CD4-positive, alpha-beta T cell (primary cell): Measurements from ENCODE around the gene C1QTNF3. TPM values are rescaled to one million over a fixed set of nuclear protein-coding genes. Genes with fewer than 3 reads are reported as not detected.

Experiments
- ATAC-seq: fragments of 200-7000 bp; cut with Tn5 transposase; one replicate; pipeline ENCODE4 v1.10.0; 2022; ENCODE audit warnings: mild to moderate bottlenecking; ENCODE audit not compliant: poor library complexity
- CTCF ChIA-PET: fragments of 350-600 bp; sonication (Branson Sonifier 250); formaldehyde crosslinking; loops from one replicate; lab custom pipeline; 2021; ENCODE audit warnings: antibody characterized with exemption, inconsistent platforms; lab: Charles Lee
- POLR2A ChIA-PET: fragments of 350-600 bp; sonication (Branson Sonifier 250); formaldehyde crosslinking; loops from one replicate; lab custom pipeline; 2021; ENCODE audit warnings: antibody characterized with exemption, inconsistent platforms; lab: Charles Lee
- DNase-seq, 14 experiments: peaks; one replicate each; pipeline ENCODE4 v3.0.0-alpha.2; 2013 to 2020; ENCODE audit warnings: mixed read lengths in 2 of 14
- H3K27ac ChIP-seq, 2 donors: one replicate each; pipeline versions ENCODE4 v1.5.1 to v1.7.0; 2013; ENCODE audit warnings: low read length in 2 of 2, low read depth in 1 of 2, mild to moderate bottlenecking in 1 of 2
- H3K27me3 ChIP-seq, 2 experiments: 1 replicate in 1 of 2; 2 replicates in 1 of 2; pipeline versions ENCODE4 v1.6.1 to v1.7.0; 2013; ENCODE audit warnings: low read length in 2 of 2, control low read depth in 1 of 2, mild to moderate bottlenecking in 1 of 2, moderate library complexity in 1 of 2; ENCODE audit not compliant: insufficient read depth in 2 of 2, control insufficient read depth in 1 of 2
- H3K36me3 ChIP-seq: one replicate; pipeline ENCODE4 v1.6.1; 2013; ENCODE audit warnings: low read length, control low read depth; ENCODE audit not compliant: insufficient read depth
- H3K4me1 ChIP-seq: one replicate; pipeline ENCODE4 v1.6.1; 2013; ENCODE audit warnings: low read length, control low read depth; ENCODE audit not compliant: insufficient read depth
- H3K4me3 ChIP-seq: one replicate; pipeline ENCODE4 v1.5.1; 2013; ENCODE audit warnings: mild to moderate bottlenecking, low read length, moderate library complexity
- H3K9me3 ChIP-seq, 2 experiments: 1 replicate in 1 of 2; 2 replicates in 1 of 2; pipeline versions ENCODE4 v1.6.1 to v1.7.0; 2013; ENCODE audit warnings: low read length in 2 of 2, mild to moderate bottlenecking in 2 of 2, control low read depth in 1 of 2, moderate library complexity in 1 of 2; ENCODE audit not compliant: control insufficient read depth in 1 of 2, insufficient read depth in 1 of 2
- H3K27ac Mint-ChIP-seq: one replicate; pipeline ENCODE4 v1.8.0; 2020; ENCODE audit warnings: mixed read lengths
- H3K27me3 Mint-ChIP-seq: one replicate; pipeline ENCODE4 v1.8.0; 2021; ENCODE audit warnings: mixed read lengths
- H3K36me3 Mint-ChIP-seq: one replicate; pipeline ENCODE4 v1.8.0; 2021; ENCODE audit warnings: low read depth, mixed read lengths
- H3K4me1 Mint-ChIP-seq: one replicate; pipeline ENCODE4 v1.8.0; 2021; ENCODE audit warnings: low read depth, mixed read lengths
- H3K4me3 Mint-ChIP-seq: one replicate; pipeline ENCODE4 v1.8.0; 2020; ENCODE audit warnings: mild to moderate bottlenecking, mixed read lengths
- H3K9me3 Mint-ChIP-seq: one replicate; pipeline ENCODE4 v1.8.0; 2020; ENCODE audit warnings: mixed read lengths
- CTCF ChIP-seq: fragments of 200-600 bp; IDR thresholded peaks from one replicate; pipeline ENCODE4 v1.8.0; 2022; ENCODE audit warnings: antibody characterized with exemption, mild to moderate bottlenecking
- intact Hi-C, 2 experiments: fragments of 100-400 bp; cut with DNase I in 1 of 2; cut with micrococcal nuclease in 1 of 2; formaldehyde crosslinking; loops; one replicate each; pipeline versions ENCODE4 v1.15.1 to v1.9.0; 2023 to 2025; cut with DNase I, micrococcal nuclease
- total RNA-seq, 174 experiments: library from RNA in 2 of 174; stranded (reverse) in 2 of 174; gene quantifications; one replicate each; pipeline ENCODE4 v1.2.3 and lab custom pipeline; 2021 to 2026

C1QTNF3 gene
- total RNA-seq, 2 experiments from 2014 or later: 2.9 to 3.2 TPM

GRCh38 chr5:34064656-34065055 lies 21.6 kb upstream of the C1QTNF3 start:
- ChIA-PET CTCF (no interaction called here), POLR2A (no interaction called here)
- H3K36me3 ChIP-seq: no peaks in the 10 kb centered on the region
- intact Hi-C loops: no loop called here
- H3K27ac ChIP-seq: no peak overlapping the region
- H3K4me3 ChIP-seq: no peak overlapping the region
- Mint-ChIP-seq H3K36me3 (peaks cover 59% of the 10 kb centered on the region), H3K27ac (no peak overlapping the region), H3K4me3 (no peak overlapping the region), H3K27me3 (no peaks in the 10 kb centered on the region), H3K4me1 (no peaks in the 10 kb centered on the region), H3K9me3 (peaks cover 6% of the 10 kb centered on the region)
- ATAC-seq (no peak), DNase-seq (no peak)
- H3K27me3 ChIP-seq: no peaks in the 10 kb centered on the region
- no peaks in the 10 kb centered on the region for H3K4me1 ChIP-seq
- no peaks in the 10 kb centered on the region for H3K9me3 ChIP-seq
- TF ChIP-seq CTCF: no peak

- no peak overlapping the region for H3K27ac Mint-ChIP-seq
- Histone ChIP-seq H3K4me3 (no peak overlapping the region), H3K27me3 (no peaks in the 10 kb centered on the region), H3K36me3 (peaks cover 5% of the 10 kb centered on the region), H3K4me1 (no peaks in the 10 kb centered on the region), H3K9me3 (no peaks in the 10 kb centered on the region), H3K27ac (no peak overlapping the region)
- ATAC-seq: no peak
- H3K27me3 Mint-ChIP-seq: no peaks in the 10 kb centered on the region
- intact Hi-C loops: no loop called here
- H3K4me1 Mint-ChIP-seq: no peaks in the 10 kb centered on the region
- POLR2A ChIA-PET: no interaction called here
- H3K4me3 Mint-ChIP-seq: no peak overlapping the region
- TF ChIP-seq CTCF: no peak
- CTCF ChIA-PET: no interaction called here
- H3K36me3 Mint-ChIP-seq: peaks cover 68% of the 10 kb centered on the region
- no peak for DNase-seq
- H3K9me3 Mint-ChIP-seq: peaks cover 6% of the 10 kb centered on the region
Observed at GRCh38 chr5:34062419-34062818, 19.4 kb upstream of the C1QTNF3 start.

- Mint-ChIP-seq H3K9me3 (peaks cover 4% of the 10 kb centered on the region), H3K27ac (no peak overlapping the region), H3K4me1 (no peaks in the 10 kb centered on the region), H3K4me3 (no peak overlapping the region), H3K36me3 (peaks cover 68% of the 10 kb centered on the region), H3K27me3 (no peaks in the 10 kb centered on the region)
- Histone ChIP-seq H3K36me3 (peaks cover 5% of the 10 kb centered on the region), H3K27ac (no peak overlapping the region), H3K9me3 (no peaks in the 10 kb centered on the region), H3K27me3 (no peaks in the 10 kb centered on the region), H3K4me3 (no peak overlapping the region), H3K4me1 (no peaks in the 10 kb centered on the region)
- intact Hi-C loops: no loop called here
- ChIA-PET CTCF (no interaction called here), POLR2A (no interaction called here)
- TF ChIP-seq CTCF: no peak
- ATAC-seq: no peak
- DNase-seq: no peak
Observed at GRCh38 chr5:34061993-34062392, 19.0 kb upstream of the C1QTNF3 start.
